HG02981 (cell line): ENCODE results near the gene PRDX6.
"Not testable (repeated sequence)": the region's sequence is repeated elsewhere in the genome, so short reads cannot be mapped to it uniquely, and the experiment has no call there.

Experiments
- ATAC-seq: cut with Tn5 transposase; IDR thresholded peaks from one replicate; pipeline ENCODE4 v1.9.1; 2021; ENCODE audit warnings: mild to moderate bottlenecking, moderate library complexity; ENCODE audit not compliant: unreplicated experiment

The PRDX6 gene

DNA sequence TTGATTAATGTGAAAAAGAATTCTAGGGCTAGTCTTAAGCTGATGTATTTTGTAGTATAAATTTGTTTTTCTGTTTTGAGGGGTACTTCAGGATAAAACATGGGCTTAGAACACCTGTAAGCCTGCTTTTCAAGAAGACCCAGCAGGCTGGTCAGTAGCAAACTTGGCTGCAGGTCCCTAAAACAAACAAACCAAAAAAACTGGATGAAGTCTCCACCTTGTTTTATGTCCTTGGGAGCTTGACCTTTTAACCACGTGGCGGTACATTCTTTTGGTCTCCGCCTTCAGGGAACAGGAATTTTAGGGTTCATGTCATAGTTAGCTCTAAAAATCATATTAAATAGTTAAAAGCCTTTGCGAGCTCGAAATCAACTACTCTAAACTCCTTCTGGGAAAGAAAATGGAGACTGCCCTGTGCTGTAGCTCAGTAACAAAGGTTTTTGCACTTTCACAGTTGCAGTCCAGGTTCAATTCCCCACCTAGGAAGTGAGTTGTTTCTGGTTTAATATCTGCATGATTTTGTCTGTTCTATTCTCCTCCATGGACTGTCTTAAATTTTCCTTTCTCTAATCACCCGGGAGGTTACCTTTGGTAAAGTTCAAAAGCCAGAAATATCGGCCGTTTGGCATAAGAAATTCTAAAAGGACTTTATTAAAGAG, 18.6 kb downstream of the PRDX6 start:
- ATAC-seq = no peak

DNA sequence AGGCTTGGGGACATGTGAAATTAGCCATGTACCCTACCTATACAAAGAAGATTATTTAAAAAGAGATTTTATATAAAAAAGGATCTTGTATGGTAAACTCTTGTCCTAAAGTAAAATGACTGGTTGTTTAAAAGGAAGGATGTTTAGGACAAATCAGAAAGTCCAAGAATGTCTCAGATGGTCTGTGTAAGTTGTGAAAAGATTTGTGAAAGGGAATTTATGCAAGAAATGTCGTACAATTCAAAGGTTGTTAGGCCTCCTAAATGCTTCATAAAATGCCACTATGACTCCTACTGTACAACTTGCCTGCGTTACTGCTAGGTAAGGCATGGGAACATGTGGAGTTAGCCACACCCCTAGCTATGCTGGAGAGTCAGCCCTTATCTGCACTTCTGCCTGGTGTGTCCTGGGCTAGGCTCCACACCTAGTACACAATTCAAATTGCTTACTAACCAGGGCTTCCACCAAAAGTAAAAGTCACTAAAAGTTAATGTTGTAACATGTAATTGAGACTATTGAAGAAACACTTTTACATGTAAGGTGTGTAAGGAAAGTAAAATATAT, 19.7 kb downstream of the PRDX6 start:
- no peak for ATAC-seq

DNA sequence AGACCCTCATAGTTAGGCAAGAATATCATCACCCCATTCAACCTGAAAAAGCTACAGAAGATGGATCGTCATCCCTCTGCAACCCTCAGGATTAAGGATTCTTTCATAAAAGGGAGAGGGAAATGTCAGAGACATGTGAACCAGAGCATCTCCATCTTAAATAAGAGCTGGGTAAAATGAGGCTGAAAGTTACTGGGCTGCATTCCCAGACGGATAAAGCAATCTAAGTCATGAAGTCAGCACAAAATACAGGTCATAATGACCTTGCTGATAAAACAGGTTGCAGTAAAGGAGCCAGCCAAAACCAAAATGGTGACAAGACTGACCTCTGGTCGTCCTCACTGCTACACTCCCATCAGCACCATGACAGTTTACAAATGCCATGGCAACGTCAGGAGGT, 22.6 kb downstream of the PRDX6 start:
- ATAC-seq = no peak

DNA sequence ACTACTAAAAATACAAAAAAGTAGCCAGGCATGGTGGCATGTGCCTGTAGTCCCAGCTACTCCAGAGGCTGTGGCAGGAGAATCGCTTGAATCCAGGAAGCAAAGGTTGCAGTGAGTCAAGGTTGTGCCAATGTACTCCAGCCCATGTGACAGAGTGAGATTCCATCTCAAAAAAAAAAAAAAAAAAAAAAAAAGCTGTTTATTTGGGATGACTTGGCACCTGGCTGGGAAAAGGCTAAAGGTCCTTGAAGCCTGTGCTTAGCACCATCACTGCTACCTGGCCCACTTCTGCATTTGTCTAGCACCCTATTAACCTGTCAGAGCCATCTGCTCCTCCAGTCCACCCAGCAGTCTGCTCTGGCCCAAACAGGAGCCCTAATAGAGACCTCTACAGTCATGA, 25.0 kb downstream of the PRDX6 start:
- ATAC-seq = no peak

DNA sequence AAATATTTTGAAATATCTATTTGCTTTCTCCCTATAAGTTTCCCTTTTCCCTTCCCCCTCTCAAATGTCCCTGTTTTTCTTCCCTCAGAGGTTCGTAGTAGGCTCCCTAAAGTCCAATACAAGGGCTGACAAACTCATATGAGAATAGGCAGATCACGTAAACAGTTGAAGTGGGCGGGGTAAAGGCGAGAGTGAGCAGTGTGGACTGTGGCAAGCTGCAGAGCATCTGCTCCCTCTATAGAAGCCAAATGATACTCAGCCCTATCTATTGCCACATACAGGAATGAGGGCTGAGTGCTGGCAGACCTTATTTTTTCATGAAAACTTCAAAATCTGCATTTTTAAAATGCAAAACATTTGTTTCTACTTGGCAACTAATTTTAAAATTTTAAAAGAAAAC, 26.3 kb downstream of the PRDX6 start:
- no peak for ATAC-seq

DNA sequence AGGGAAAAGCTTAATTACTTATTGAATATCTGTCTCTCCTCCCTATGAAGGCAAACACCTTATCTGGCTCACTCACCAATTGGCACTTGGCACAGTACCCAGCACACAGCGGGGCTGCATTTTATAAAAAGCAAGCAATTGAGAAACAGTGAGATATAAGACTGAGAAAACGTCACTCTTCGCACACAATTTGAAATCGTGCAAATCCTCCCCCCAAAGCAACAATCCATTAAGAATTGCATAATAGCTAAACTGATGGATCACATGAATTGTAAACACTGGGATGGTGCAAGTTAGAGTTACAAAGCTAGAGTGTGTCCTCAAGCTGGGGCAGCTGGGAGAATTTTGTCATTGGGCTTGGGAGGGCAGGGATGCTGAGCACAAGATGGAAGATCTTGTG, 27.1 kb downstream of the PRDX6 start:
- ATAC-seq = no peak

DNA sequence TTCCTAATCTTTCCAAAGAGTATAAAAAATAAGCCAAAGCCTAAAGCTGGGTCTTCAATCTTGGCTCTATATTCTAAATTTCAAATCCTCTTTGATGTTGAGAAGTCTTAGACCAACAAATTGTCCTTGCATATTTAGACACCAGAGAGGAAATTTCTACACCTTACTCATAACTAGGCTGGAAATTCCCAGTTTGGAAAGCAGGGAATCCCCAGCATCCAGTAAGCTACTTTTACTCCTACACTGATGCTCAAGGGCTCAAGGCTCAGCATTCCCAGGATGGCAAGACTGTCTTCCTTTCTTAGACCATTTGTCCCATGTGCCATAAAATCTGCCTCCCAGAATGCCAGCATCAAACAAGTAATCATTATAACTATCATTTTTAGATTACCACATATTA, 28.3 kb downstream of the PRDX6 start:
- no peak for ATAC-seq

DNA sequence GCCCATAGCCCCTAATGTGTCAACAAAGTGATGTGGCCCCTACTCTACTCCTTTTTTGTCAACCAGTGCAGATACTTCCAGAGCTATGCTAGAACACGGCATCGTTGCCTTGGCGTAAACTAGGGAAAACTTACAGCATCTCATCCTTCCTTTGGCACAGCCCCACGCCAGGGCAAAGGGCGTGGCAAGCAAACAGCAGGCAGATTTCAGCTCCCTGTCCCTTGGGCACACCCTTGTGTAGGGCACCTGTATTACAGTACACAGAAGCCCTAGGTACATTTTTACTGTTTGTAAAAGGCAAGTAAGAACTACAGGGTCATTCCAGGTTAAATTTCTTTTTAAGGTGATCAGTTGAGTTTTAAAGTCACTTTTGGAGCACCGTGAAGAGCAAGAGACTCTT, 29.3 kb downstream of the PRDX6 start:
- ATAC-seq = no peak

DNA sequence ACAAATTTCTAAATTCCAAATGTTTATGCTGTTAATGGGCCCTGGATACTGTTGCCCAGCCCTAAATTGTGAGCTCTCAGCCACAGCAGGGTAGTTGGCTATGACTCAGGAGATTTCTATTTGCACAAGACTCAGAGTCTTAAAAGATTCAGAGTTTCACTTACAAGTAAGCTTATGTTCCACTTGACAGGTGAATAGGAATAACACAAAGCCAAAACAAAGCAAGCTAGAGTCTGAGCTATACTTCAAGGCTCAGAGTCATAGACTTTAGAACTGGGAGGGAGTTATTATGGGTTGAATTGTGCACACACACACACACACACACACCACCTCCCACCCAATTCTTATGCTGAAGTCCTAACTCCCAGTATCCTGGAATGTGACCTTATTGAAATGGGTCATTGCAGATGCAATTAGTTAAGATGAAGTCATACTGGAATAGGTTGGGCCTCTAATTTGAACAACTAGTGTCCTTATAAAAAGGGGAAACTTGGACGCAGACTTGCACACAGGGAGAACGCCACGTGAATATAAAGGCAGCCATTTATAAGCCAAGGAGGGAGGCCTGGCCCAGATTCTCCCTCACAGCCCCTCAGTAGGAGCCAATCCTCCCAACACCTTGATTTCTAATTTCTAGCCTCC, 30.2 kb downstream of the PRDX6 start:
- ATAC-seq = no peak

DNA sequence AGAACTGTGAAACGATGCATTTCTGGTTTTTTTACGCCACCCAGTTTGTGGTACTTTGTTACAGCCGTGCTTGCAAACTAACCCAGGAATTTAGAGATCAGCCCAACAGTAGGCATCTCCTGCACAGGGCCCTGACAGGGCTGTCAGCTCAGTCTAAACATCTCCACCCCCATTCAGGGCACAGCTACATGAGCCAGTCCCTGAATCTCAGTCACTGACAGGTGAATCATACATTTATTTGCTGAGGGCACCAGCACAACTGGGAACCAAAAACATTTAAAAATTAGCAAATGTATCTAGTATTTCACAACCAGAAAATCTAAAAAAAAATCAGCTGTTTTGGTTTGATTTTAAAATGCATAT, 30.7 kb downstream of the PRDX6 start:
- ATAC-seq = no peak

DNA sequence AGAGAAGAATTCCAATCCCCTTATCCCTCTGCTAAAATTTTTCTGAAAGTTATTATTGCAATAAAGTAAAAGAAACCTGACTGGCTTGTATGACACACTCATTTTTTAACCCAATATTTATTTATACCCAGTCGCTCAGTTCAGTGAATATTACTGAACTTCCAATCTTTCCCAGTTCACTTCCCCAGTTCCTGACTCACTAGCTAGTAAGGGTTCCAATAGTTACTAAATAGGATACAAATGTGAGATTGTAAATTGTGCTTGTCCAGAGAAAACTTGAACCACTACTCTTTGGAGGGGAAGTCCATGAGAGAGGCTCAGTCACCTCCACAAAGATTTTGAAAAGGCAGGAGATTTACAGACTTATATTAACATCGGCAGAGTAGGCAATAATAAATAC, 31.4 kb downstream of the PRDX6 start:
- no peak for ATAC-seq

DNA sequence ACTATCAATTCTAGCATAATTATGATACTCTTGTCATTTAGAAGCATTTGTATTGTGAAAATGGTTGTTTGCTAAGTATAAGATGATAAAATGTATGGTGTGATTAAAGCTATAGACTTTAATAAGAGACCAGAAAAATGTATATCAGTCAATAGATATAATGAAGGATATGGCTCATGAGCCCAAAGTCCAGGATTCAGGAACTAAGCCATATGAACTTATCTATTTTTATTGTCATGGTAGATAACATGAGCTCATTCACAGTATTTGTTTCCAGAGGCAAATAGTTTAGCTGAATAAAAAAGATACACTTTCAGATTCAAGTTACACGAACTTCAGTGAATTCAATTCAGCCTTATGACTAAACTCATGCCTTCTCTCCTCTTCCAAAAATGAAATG, 32.7 kb downstream of the PRDX6 start:
- no peak for ATAC-seq

DNA sequence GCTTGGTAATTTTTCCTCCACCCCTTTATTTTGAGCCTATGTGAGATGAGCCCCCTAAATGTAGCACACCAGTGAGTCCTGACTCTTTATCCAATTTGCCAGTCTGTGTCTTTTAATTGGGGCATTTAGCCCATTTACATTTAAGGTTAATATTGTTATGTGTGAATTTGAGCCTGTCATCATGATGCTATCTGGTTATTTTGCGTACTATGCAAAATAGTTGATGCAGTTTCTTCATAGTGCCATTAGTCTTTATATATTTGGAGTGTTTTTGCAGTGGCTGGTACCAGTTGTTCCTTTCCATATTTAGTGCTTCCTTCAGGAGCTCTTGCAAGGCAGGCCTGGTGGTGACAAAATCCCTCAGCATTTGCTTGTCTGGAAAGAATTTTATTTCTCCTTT, 37.4 kb downstream of the PRDX6 start:
- ATAC-seq = not testable (repeated sequence)

DNA sequence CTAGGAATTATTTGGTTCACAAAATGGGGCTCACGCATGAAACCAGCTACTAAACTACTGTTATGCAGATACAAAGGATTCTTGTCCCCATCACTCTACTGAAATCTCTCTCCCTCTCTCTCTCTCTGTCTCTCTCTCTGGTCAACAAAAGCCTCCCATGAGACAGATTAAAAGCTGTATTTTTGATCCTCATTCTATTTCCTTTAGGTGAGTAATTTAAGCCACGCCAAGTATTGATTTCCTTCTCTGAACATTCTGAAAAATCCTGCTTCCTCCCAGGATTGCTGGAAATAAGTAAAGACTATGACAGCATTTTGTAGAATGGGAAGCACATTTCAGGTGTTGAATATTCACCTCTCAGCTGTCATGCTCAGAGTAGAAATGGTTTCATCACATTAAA, 43.7 kb downstream of the PRDX6 start:
- ATAC-seq = no peak

DNA sequence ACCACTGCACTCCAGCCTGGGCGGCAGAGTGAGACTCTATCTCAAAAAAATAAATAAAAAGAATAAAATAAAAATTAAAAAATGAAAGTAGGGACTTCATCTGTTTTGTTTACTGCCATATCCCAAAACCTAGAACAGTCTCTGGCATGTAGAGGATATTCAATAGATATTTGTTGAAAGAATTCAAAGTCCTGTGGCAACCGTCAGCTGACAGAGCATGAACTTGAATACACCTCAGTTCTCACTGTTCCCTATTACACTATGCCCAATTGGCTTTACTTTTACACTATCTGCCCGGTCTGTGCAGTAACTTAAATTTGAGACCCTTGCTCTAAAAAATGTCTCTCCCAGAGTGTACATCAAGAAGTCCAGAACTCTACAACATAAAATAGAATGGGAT, 46.2 kb downstream of the PRDX6 start:
- no peak for ATAC-seq

DNA sequence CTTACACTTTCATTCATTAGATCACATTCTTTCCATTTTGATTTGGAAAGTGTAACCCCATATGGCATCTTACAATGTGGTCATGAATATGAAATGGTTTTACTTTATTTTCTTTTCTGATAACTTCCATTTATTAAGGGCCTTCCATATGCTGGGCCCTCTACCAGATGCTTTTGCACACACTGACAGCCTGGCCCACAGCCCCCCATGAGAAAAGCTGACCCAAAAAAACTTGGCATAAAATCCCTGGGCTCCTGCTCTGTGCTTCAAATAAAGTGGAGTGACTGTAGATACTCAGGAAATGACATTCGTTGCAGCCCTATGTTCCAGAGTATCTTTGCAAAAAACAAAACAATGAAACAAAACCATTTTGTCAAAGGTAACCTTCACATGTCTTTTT, 48.8 kb downstream of the PRDX6 start:
- no peak for ATAC-seq

DNA sequence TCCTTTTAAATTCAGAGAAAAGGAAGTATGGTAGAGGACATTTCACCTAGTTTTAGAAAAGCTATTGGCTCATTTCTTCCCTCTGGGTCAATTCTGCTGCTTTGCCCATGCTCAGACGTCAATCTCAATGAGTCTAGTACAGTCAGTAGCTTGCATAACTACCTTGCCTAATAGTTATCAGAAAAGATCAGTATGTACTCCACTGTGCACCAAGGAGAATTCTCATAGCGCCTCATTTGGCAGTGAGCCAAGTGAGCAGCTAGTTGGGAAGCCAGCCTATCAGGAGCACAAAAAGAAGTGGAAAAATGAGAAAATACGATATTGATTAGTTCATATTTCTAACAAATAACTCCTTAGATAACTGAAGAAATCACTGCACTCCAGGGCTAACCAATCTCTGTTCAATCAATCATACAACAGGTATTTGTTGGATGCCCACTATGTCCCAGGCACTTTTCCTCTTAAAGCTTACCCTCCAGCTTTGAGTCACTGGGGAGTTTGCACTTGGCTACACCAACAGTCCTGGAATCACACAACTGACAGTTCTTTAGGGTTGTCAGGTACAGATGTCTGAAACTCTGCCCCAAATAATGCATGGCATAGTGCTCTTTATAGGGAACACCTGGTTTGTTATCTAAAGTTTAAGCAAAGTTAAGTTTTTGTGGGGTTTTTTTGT, 50.2 kb downstream of the PRDX6 start:
- ATAC-seq = no peak

DNA sequence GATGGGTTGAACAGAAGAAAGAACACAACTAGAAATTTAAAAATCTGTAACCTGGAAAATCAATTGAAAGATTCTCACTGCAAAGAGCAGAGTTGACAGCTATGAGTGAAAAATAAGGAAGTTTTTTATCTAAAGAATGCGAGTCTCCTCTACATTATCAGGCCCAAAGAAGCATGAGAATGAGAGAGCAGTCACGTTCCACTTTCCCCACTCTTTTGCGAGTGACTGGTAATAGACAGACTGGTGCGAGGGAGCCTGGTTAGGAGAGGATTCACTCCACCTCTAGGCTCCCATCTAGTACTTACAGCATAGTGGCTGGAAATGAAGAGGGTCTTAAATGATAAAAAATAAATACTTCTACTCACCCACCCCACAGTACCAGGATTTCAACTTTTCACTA, 52.0 kb downstream of the PRDX6 start:
- ATAC-seq = no peak

DNA sequence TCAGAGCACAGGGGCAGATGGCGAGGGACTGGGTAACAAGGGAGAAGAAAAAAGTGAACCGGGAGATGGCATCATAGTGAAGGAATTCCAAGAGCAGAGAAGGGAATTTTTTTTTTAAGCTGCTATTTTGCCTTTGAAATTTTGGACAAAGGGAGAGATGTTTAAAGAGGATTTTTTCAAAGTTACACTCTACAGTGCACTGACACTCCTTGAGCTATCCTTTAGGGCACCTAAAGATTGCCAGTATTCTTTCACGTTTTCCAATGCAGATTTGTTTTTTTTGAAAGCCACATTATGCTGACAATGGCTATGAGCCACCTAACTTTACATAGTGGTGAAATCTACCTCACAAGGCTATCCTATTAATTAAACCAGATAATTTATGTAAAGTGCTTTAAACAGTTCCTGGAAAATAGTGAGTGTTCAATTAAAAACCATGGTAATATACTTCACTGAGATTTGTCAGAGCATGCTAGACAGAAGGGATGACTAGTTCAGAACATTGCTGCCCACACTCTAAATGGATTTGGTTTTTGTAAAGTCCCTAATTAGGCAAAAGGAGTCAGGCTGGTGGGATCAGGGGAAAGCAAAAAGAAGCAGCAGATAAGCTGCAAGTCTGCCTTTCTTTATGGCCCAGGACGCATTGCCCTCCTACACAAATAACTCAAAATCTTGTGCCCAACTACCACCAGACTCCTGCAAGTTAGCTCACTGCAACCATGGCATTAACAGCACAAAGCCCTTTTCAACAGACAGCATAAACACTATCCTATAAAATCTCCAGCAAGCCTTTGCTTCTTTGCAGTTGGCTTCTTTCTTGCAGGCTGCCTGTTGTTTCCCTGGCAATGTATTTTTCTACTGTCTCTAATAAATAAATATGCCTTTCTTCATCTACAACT, 53.9 kb downstream of the PRDX6 start:
- ATAC-seq = no peak

DNA sequence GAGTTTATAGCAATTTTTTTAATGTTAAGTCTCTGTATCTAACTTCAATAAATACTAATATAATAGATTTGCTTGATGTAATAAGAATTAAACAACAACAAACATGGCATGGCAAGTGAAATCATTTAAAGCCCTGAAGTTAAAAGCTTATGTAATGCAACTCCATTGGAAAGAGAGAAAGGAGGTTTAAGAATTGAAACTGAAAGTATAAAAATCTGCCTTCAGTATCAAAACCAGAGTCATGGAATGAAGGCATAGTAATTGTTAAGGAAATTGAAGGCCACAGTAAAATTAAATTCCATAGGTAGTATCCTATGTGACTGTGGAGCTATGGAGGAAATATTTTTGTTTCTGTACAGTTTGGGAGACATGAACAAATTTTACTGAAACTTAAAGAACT, 55.1 kb downstream of the PRDX6 start:
- ATAC-seq = no peak

DNA sequence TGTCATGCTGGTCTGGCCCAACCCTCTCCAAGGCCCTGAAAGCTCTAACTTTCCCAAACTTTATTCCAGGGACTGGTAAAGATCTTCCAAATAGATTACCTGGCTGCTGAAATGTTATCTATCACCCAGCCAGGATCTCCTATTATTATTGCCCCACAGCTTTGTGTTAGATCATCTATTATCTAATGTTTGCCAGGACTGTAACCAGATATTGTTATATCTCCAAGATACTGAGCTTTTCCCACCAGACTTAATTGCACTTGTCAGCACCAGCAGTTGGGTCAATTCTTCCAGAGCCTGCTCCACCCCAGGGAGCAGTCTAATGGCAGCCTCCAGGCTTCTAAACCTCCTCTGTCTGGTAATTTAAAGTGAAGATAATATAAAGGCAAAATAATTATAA, 59.1 kb downstream of the PRDX6 start:
- ATAC-seq = no peak
